H9 (cell line): ENCODE data around the gene SLC30A7. TPM values are rescaled to one million over a fixed set of nuclear protein-coding genes. Genes with fewer than 3 reads are reported as not detected.

Source experiments
- DNase-seq: peaks from one replicate; pipeline ENCODE4 v3.0.0-alpha.2; 2017
- H2AFZ ChIP-seq: one replicate; pipeline ENCODE4 v1.6.1; 2013; ENCODE audit warnings: mild to moderate bottlenecking, low read length, control low read depth, moderate library complexity
- H2AK5ac ChIP-seq: 2 replicates; pipeline ENCODE4 v1.6.1; 2013; ENCODE audit warnings: low read length, control low read depth, mixed read lengths; ENCODE audit not compliant: insufficient read length
- H2BK120ac ChIP-seq: one replicate; pipeline ENCODE4 v1.6.1; 2013; ENCODE audit warnings: low read depth, mild to moderate bottlenecking, low read length, control low read depth, inconsistent platforms; ENCODE audit not compliant: poor library complexity, severe bottlenecking
- H2BK12ac ChIP-seq: 2 replicates; pipeline ENCODE4 v1.6.1; 2013; ENCODE audit warnings: low read length, control low read depth, mixed read lengths, low read depth; ENCODE audit not compliant: insufficient read length
- H2BK15ac ChIP-seq: 2 replicates; pipeline ENCODE4 v1.6.1; 2013; ENCODE audit warnings: low read depth, low read length, control low read depth
- H2BK20ac ChIP-seq: one replicate; pipeline ENCODE4 v1.6.1; 2013; ENCODE audit warnings: low read depth, mild to moderate bottlenecking, low read length, control low read depth, inconsistent platforms; ENCODE audit not compliant: poor library complexity, severe bottlenecking
- H2BK5ac ChIP-seq: 2 replicates; pipeline ENCODE4 v1.6.1; 2013; ENCODE audit warnings: low read length, control low read depth, mixed read lengths; ENCODE audit not compliant: insufficient read length
- H3K14ac ChIP-seq: 2 replicates; pipeline ENCODE4 v1.6.1; 2013; ENCODE audit warnings: low read length, control low read depth; ENCODE audit not compliant: insufficient read depth
- H3K18ac ChIP-seq: 2 replicates; pipeline ENCODE4 v1.6.1; 2013; ENCODE audit warnings: low read depth, mild to moderate bottlenecking, mixed read lengths, low read length, control low read depth; ENCODE audit not compliant: insufficient read length
- H3K23ac ChIP-seq: 2 replicates; pipeline ENCODE4 v1.6.1; 2013; ENCODE audit warnings: low read length, control low read depth, mixed read lengths, low read depth; ENCODE audit not compliant: insufficient read length
- H3K23me2 ChIP-seq: 2 replicates; pipeline ENCODE4 v1.6.1; 2013; ENCODE audit warnings: low read depth, mild to moderate bottlenecking, mixed read lengths, low read length, control low read depth; ENCODE audit not compliant: insufficient read length, poor library complexity, severe bottlenecking
- H3K27ac ChIP-seq: 2 replicates; pipeline ENCODE4 v1.5.1; 2013; ENCODE audit warnings: low read length, control low read depth, mixed read lengths, low read depth; ENCODE audit not compliant: insufficient read length
- H3K27me3 ChIP-seq: 2 replicates; pipeline ENCODE4 v1.6.1; 2013; ENCODE audit warnings: low read length, control low read depth, inconsistent platforms; ENCODE audit not compliant: insufficient read depth
- H3K4ac ChIP-seq: 2 replicates; pipeline ENCODE4 v1.6.1; 2013; ENCODE audit warnings: low read depth, mild to moderate bottlenecking, control low read depth, inconsistent platforms, low read length, moderate library complexity
- H3K4me1 ChIP-seq: 2 replicates; pipeline ENCODE4 v1.6.1; 2013; ENCODE audit warnings: low read length, control low read depth, inconsistent platforms; ENCODE audit not compliant: insufficient read depth
- H3K4me2 ChIP-seq: 2 replicates; pipeline ENCODE4 v1.6.1; 2013; ENCODE audit warnings: low read length, control low read depth, mixed read lengths; ENCODE audit not compliant: insufficient read length, insufficient read depth
- H3K56ac ChIP-seq: 2 replicates; pipeline ENCODE4 v1.6.1; 2013; ENCODE audit warnings: low read depth, mild to moderate bottlenecking, mixed read lengths, low read length, control low read depth; ENCODE audit not compliant: insufficient read length
- H3K79me1 ChIP-seq: 2 replicates; pipeline ENCODE4 v1.6.1; 2013; ENCODE audit warnings: low read depth, mild to moderate bottlenecking, moderate library complexity, low read length, control low read depth, inconsistent platforms; ENCODE audit not compliant: insufficient read depth, poor library complexity, severe bottlenecking
- H3K79me2 ChIP-seq: 2 replicates; pipeline ENCODE4 v1.6.1; 2013; ENCODE audit warnings: low read length, control low read depth, inconsistent platforms; ENCODE audit not compliant: insufficient read depth
- H3K9ac ChIP-seq: 2 replicates; pipeline ENCODE4 v1.6.1; 2013; ENCODE audit warnings: low read length, control low read depth, mixed read lengths; ENCODE audit not compliant: insufficient read length; ENCODE audit errors: extremely low read depth
- H3K9me3 ChIP-seq: one replicate; pipeline ENCODE4 v1.6.1; 2013; ENCODE audit warnings: low read depth, low read length, inconsistent platforms; ENCODE audit not compliant: control insufficient read depth
- H3T11ph ChIP-seq: one replicate; pipeline ENCODE4 v1.6.1; 2013; ENCODE audit warnings: mild to moderate bottlenecking, low read length, control low read depth, inconsistent platforms
- H4K20me1 ChIP-seq: one replicate; pipeline ENCODE4 v1.6.1; 2013; ENCODE audit not compliant: control insufficient read depth, insufficient read length, insufficient read depth
- H4K5ac ChIP-seq: 2 replicates; pipeline ENCODE4 v1.6.1; 2013; ENCODE audit warnings: low read depth, mild to moderate bottlenecking, mixed read lengths, low read length, control low read depth; ENCODE audit not compliant: insufficient read length
- H4K8ac ChIP-seq: replicated peaks from 2 replicates; pipeline ENCODE4 v1.6.1; 2013; ENCODE audit warnings: low read length, control low read depth, mixed read lengths, low read depth; ENCODE audit not compliant: insufficient read length
- H4K91ac ChIP-seq: 2 replicates; pipeline ENCODE4 v1.6.1; 2013; ENCODE audit warnings: low read depth, mild to moderate bottlenecking, moderate library complexity, mixed read lengths, low read length, control low read depth; ENCODE audit not compliant: insufficient read length
- H3K27ac Mint-ChIP-seq, 3 experiments: 2 replicates in 2 of 3; 3 replicates in 1 of 3; pipeline ENCODE4 v1.8.0; 2020 to 2021; ENCODE audit warnings: mixed read lengths in 3 of 3, mild to moderate bottlenecking in 1 of 3, moderate library complexity in 1 of 3
- H3K27me3 Mint-ChIP-seq: 2 replicates; pipeline ENCODE4 v1.8.0; 2021; ENCODE audit warnings: low read depth, mild to moderate bottlenecking, moderate library complexity, mixed read lengths
- H3K36me3 Mint-ChIP-seq, 3 experiments: 2 replicates in 2 of 3; 3 replicates in 1 of 3; pipeline ENCODE4 v1.8.0; 2020 to 2021; ENCODE audit warnings: low read depth in 3 of 3, mixed read lengths in 3 of 3; ENCODE audit not compliant: insufficient read depth in 1 of 3
- H3K4me1 Mint-ChIP-seq, 2 experiments: 2 replicates each; pipeline ENCODE4 v1.8.0; 2020; ENCODE audit warnings: mixed read lengths in 2 of 2
- H3K4me3 Mint-ChIP-seq, 2 experiments: 2 replicates in 1 of 2; 3 replicates in 1 of 2; pipeline ENCODE4 v1.8.0; 2020 to 2021; ENCODE audit warnings: mild to moderate bottlenecking in 2 of 2, mixed read lengths in 2 of 2, moderate library complexity in 1 of 2
- H3K9me3 Mint-ChIP-seq, 2 experiments: 2 replicates in 1 of 2; 3 replicates in 1 of 2; pipeline ENCODE4 v1.8.0; 2020; ENCODE audit warnings: mild to moderate bottlenecking in 2 of 2, mixed read lengths in 2 of 2, moderate library complexity in 1 of 2
- CTCF ChIP-seq: fragments of 200-600 bp; sonication (generic); conservative IDR thresholded peaks from 3 replicates; pipeline ENCODE4 v1.8.0; 2021; ENCODE audit warnings: antibody characterized with exemption, mild to moderate bottlenecking
- WGBS: extraction: QIAGEN DNeasy Blood & Tissue Kit; methylation state at CpG from one replicate; pipeline ENCODE4 v1.1.7; 2013; ENCODE audit warnings: missing lambda C conversion rate, low lambda C conversion rate, mixed read lengths; ENCODE audit not compliant: insufficient read length; ENCODE audit errors: extremely low coverage; 5-methylcytosine and 5-hydroxymethylcytosine counted together
- total RNA-seq: library from RNA; stranded (reverse); gene quantifications from 2 replicates; pipeline ENCODE4 v1.2.1, GENCODE V29; 2021

SLC30A7 gene
- total RNA-seq, 1 experiment from 2014 or later, result 25.6 TPM

- H3K79me1 ChIP-seq, result peaks cover 3% of the 10 kb centered on the region
- Mint-ChIP-seq H3K4me1 (peaks cover 15 to 21% of the 10 kb centered on the region in 2 experiments), H3K9me3 (peaks cover 0 to 5% of the 10 kb centered on the region in 2 experiments; a peak in 3 of 5 replicates), H3K27ac (peak overlapping the region; percentile 97 to 99 (median 99); a peak in 6 of 7 replicates), H3K36me3 (peaks cover 26 to 45% (median 37%) of the 10 kb centered on the region in 3 experiments), H3K27me3 (no peaks in the 10 kb centered on the region), H3K4me3 (peak overlapping the region; percentile 99 to 100)
- H2BK5ac ChIP-seq, result no peak overlapping the region
- H2BK12ac ChIP-seq, result no peak overlapping the region
- peak overlapping the region; percentile 80 for H3K9ac ChIP-seq
- H3K18ac ChIP-seq, result peak overlapping the region; percentile 1
- no peak overlapping the region for H4K91ac ChIP-seq
- H3K14ac ChIP-seq, result no peak overlapping the region
- H3K23ac ChIP-seq, result no peak overlapping the region
- H3K56ac ChIP-seq, result no peak overlapping the region
- peaks cover 17% of the 10 kb centered on the region for H3K23me2 ChIP-seq
- no peak overlapping the region for H2BK15ac ChIP-seq
- peak overlapping the region; percentile 97 for H3K4me2 ChIP-seq
- peaks cover 4% of the 10 kb centered on the region; the same call in 1 of the 2 replicates for H3K79me2 ChIP-seq
- H4K20me1 ChIP-seq, result no peaks in the 10 kb centered on the region
- no peak overlapping the region for H2AK5ac ChIP-seq
- no peak for TF ChIP-seq CTCF
- H3K9me3 ChIP-seq, result no peaks in the 10 kb centered on the region
- no peak overlapping the region for H4K5ac ChIP-seq
- no peak overlapping the region for H3T11ph ChIP-seq
- H3K4ac ChIP-seq, result no peak overlapping the region
- H2BK20ac ChIP-seq, result no peak overlapping the region
- no peaks in the 10 kb centered on the region for H3K27me3 ChIP-seq
- DNase-seq, result peak; percentile 31
- H2BK120ac ChIP-seq, result no peak overlapping the region
- WGBS, result no CpG with 5 or more reads among the region's 12 CpGs
- H3K4me1 ChIP-seq, result no peaks in the 10 kb centered on the region
- H2AFZ ChIP-seq, result no peak overlapping the region
- no peak overlapping the region for H4K8ac ChIP-seq
- no peak overlapping the region for H3K27ac ChIP-seq
These were observed 642 bp downstream of the SLC30A7 start for GRCh38 chr1:100896481-100896982.
